Osteoblast (primary cell): Measurements from ENCODE around the gene CRY2. TPM values are rescaled to one million over a fixed set of nuclear protein-coding genes. Genes with fewer than 3 reads are reported as not detected.

Experiments used
- DNase-seq: peaks from one replicate; pipeline ENCODE4 v3.0.0; 2011; ENCODE audit warnings: low spot score, mixed read lengths; ENCODE audit not compliant: insufficient read length; ENCODE audit errors: missing footprints
- H2AFZ ChIP-seq: 2 replicates; pipeline ENCODE4 v1.6.0; 2011; ENCODE audit warnings: mild to moderate bottlenecking, low read length
- H3K27ac ChIP-seq: 2 replicates; pipeline ENCODE4 v1.5.1; 2011; ENCODE audit warnings: mild to moderate bottlenecking, low read depth, low read length, moderate library complexity
- H3K27me3 ChIP-seq: 2 replicates; pipeline ENCODE4 v1.6.0; 2012; ENCODE audit warnings: mild to moderate bottlenecking, control low read depth, inconsistent platforms, low read length, moderate library complexity; ENCODE audit not compliant: insufficient read depth
- H3K36me3 ChIP-seq: 2 replicates; pipeline ENCODE4 v1.5.1; 2011; ENCODE audit warnings: mild to moderate bottlenecking, low read length, control low read depth, moderate library complexity; ENCODE audit not compliant: insufficient read depth
- H3K4me1 ChIP-seq: 2 replicates; pipeline ENCODE4 v1.5.1; 2011; ENCODE audit warnings: mild to moderate bottlenecking, low read length, control low read depth, moderate library complexity; ENCODE audit not compliant: insufficient read depth
- H3K4me2 ChIP-seq: 2 replicates; pipeline ENCODE4 v1.6.0; 2011; ENCODE audit warnings: mild to moderate bottlenecking, low read length; ENCODE audit not compliant: insufficient read depth
- H3K4me3 ChIP-seq: fragments of 200-600 bp; sonication (generic); 3 replicates; pipeline ENCODE4 v1.5.1; 2012; ENCODE audit warnings: mild to moderate bottlenecking, low read length, inconsistent platforms; ENCODE audit not compliant: insufficient read depth
- H3K79me2 ChIP-seq: 2 replicates; pipeline ENCODE4 v1.6.0; 2012; ENCODE audit warnings: mild to moderate bottlenecking, low read length, control low read depth, inconsistent platforms; ENCODE audit not compliant: insufficient read depth
- H3K9me3 ChIP-seq: 2 replicates; pipeline ENCODE4 v1.5.1; 2011; ENCODE audit warnings: low read depth, low read length, control low read depth
- H4K20me1 ChIP-seq: 2 replicates; pipeline ENCODE4 v1.6.0; 2012; ENCODE audit warnings: mild to moderate bottlenecking, low read length, control low read depth; ENCODE audit not compliant: insufficient read depth
- total RNA-seq: library from RNA; depleted of rRNA; stranded (reverse); fragments of >200 nt; gene quantifications from 2 replicates; pipeline ENCODE4 v1.2.3, GENCODE V29; 2012
- TF ChIP-seq, protein P1 (sequence below): IDR thresholded peaks from 2 replicates; pipeline ENCODE4 v1.5.1; 2011; ENCODE audit warnings: mild to moderate bottlenecking, low read depth, low read length, moderate library complexity; ENCODE audit errors: extremely low read depth

The CRY2 gene
- total RNA-seq, 1 donor = 21.0 TPM

DNA sequence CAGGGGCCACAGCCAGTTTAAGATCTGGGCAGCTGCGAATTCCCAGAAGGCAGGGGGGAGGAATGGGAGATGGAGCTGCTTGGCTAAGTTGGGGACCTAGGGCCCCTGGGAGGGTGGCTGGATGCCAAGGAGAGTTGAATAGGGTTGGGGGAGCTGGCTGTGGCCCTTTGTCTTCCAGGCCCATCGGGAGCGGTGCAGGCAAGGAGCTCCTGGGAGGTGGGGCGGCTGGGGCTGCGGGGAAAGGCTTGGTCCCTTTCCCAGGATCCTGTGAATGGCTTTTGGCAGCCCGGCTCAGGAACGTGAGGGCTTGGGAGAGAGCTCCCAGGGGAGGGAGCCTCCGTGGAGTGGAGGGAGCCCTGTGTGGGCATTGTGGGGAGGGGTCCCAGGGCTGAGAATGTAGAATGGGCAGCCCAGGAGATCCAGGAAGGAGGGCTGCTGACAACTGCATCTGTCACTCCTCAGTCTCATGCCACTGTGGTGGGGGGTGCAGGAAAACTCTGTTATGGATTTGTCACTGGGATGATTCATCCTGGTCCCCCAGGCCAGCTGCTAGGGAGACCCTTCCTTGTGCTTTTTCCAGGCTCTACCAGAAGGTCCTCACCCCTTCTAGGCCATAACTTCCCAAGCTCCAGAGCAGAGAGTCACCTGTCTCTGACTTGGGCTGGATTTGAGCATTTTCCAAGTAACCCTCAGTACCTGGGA is 53.8 kb downstream of the CRY2 start:
- Histone ChIP-seq H3K79me2 (no peaks in the 10 kb centered on the region), H3K4me2 (peak overlapping the region; percentile 81), H3K36me3 (peaks cover 3% of the 10 kb centered on the region), H3K4me3 (peak overlapping the region; percentile 71), H2AFZ (no peak overlapping the region), H3K27ac (no peak overlapping the region), H3K4me1 (peaks cover 10% of the 10 kb centered on the region), H3K9me3 (no peaks in the 10 kb centered on the region), H4K20me1 (peaks cover 7% of the 10 kb centered on the region), H3K27me3 (peaks cover 21% of the 10 kb centered on the region)
- TF ChIP-seq, protein P1, sequence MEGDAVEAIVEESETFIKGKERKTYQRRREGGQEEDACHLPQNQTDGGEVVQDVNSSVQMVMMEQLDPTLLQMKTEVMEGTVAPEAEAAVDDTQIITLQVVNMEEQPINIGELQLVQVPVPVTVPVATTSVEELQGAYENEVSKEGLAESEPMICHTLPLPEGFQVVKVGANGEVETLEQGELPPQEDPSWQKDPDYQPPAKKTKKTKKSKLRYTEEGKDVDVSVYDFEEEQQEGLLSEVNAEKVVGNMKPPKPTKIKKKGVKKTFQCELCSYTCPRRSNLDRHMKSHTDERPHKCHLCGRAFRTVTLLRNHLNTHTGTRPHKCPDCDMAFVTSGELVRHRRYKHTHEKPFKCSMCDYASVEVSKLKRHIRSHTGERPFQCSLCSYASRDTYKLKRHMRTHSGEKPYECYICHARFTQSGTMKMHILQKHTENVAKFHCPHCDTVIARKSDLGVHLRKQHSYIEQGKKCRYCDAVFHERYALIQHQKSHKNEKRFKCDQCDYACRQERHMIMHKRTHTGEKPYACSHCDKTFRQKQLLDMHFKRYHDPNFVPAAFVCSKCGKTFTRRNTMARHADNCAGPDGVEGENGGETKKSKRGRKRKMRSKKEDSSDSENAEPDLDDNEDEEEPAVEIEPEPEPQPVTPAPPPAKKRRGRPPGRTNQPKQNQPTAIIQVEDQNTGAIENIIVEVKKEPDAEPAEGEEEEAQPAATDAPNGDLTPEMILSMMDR = no peak
- DNase-seq = peak; percentile 90

DNA sequence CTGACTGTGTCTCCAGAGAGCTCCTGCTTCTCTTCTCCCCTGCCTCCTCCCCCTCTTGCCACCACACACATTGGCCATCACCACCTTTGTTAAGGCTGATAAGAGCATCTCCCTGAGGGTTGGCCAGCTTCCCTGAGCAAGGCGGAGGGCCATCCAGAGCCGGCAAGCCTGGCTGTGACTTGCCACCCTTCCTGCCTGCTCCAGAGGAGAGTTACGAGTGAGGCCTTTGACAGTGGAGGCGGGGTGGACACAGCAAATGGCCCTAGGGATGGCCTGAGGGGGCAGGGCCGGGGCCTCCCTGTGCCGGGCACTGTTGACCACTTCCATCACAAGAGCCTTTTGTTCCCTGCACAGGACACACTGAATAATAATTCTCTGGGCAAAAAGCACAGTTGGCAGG is 54.4 kb downstream of the CRY2 start:
- TF ChIP-seq, protein P1 = no peak
- Histone ChIP-seq H3K27me3 (peaks cover 17% of the 10 kb centered on the region), H3K27ac (no peak overlapping the region), H2AFZ (no peak overlapping the region), H3K9me3 (no peaks in the 10 kb centered on the region), H4K20me1 (peaks cover 7% of the 10 kb centered on the region), H3K4me3 (no peak overlapping the region), H3K36me3 (peaks cover 3% of the 10 kb centered on the region), H3K79me2 (no peaks in the 10 kb centered on the region), H3K4me2 (no peak overlapping the region), H3K4me1 (peaks cover 10% of the 10 kb centered on the region)
- DNase-seq = no peak

DNA sequence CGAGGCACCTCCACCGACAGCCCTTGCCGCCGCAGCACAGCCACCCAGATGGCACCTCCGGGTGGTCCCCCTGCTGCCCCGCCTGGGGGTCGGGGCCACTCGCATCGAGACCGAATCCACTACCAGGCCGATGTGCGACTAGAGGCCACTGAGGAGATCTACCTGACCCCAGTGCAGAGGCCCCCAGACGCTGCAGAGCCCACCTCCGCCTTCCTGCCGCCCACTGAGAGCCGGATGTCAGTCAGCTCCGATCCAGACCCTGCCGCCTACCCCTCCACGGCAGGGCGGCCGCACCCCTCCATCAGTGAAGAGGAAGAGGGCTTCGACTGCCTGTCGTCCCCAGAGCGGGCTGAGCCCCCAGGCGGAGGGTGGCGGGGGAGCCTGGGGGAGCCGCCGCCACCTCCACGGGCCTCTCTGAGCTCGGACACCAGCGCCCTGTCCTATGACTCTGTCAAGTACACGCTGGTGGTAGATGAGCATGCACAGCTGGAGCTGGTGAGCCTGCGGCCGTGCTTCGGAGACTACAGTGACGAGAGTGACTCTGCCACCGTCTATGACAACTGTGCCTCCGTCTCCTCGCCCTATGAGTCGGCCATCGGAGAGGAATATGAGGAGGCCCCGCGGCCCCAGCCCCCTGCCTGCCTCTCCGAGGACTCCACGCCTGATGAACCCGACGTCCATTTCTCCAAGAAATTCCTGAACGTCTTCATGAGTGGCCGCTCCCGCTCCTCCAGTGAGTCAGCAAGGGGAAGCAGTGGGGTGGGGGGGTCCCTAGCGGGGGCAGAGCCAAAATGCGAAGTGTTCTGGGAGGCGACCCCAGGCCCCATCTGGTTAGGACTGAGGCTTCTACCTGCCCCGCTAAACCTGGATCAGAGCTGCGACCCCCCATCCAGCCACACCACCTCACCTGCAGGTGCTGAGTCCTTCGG is 55.4 kb downstream of the CRY2 start:
- H4K20me1 ChIP-seq = peaks cover 9% of the 10 kb centered on the region
- TF ChIP-seq, protein P1 = no peak
- H3K4me1 ChIP-seq = peaks cover 10% of the 10 kb centered on the region
- no peak overlapping the region for H3K27ac ChIP-seq
- no peak overlapping the region for H2AFZ ChIP-seq
- DNase-seq = no peak
- no peak overlapping the region for H3K4me3 ChIP-seq
- no peaks in the 10 kb centered on the region for H3K9me3 ChIP-seq
- H3K36me3 ChIP-seq = peaks cover 3% of the 10 kb centered on the region
- no peaks in the 10 kb centered on the region for H3K79me2 ChIP-seq
- H3K27me3 ChIP-seq = peaks cover 11% of the 10 kb centered on the region
- H3K4me2 ChIP-seq = no peak overlapping the region
